SK-N-SH (cell line): ENCODE results near the gene RCAN1. TPM values are rescaled to one million over a fixed set of nuclear protein-coding genes. Genes with fewer than 3 reads are reported as not detected.

Experiments used
- CTCF ChIA-PET: fragments of 300-600, 350-600 bp; formaldehyde crosslinking; extraction: SDS; loops from one replicate; lab custom pipeline; 2021; lab: Yijun Ruan, JAX
- POLR2A ChIA-PET: fragments of 350-600 bp; sonication (Branson Sonifier 250); formaldehyde crosslinking; extraction: SDS; loops from one replicate; lab custom pipeline; 2020; ENCODE audit warnings: antibody characterized with exemption, inconsistent platforms; lab: Yijun Ruan, JAX
- DNase-seq: peaks from one replicate; pipeline ENCODE4 v3.0.0; 2012
- H2AFZ ChIP-seq: fragments of 200-600 bp; sonication (generic); 2 replicates; pipeline ENCODE4 v1.8.1; 2016; ENCODE audit warnings: antibody characterized with exemption, mild to moderate bottlenecking, low read depth
- H3F3A ChIP-seq: fragments of 200-600 bp; sonication (generic); replicated peaks from 2 replicates; pipeline ENCODE3; 2016; ENCODE audit warnings: antibody characterized with exemption, mild to moderate bottlenecking; ENCODE audit not compliant: insufficient read depth
- H3K27ac ChIP-seq, 2 experiments: fragments of 200-500 bp in 1 of 2; fragments of 200-600 bp in 1 of 2; sonication (Bioruptor generic) in 1 of 2; sonication (generic), shearing (Covaris generic) in 1 of 2; 2 replicates each; pipeline versions ENCODE4 v1.5.1 to v1.6.1; 2014 to 2016; ENCODE audit warnings: low read depth in 2 of 2, inconsistent platforms in 1 of 2, low read length in 1 of 2, mild to moderate bottlenecking in 1 of 2, mixed read lengths in 1 of 2
- H3K27me3 ChIP-seq: fragments of 200-600 bp; sonication (generic), shearing (Covaris generic); 2 replicates; pipeline ENCODE4 v1.6.1; 2016; ENCODE audit warnings: mixed run types; ENCODE audit not compliant: insufficient read depth
- H3K36me3 ChIP-seq, 2 experiments: fragments of 200-500 bp in 1 of 2; fragments of 200-600 bp in 1 of 2; sonication (Bioruptor generic) in 1 of 2; sonication (generic) in 1 of 2; replicated peaks in 1 of 2; 2 replicates each; pipeline versions ENCODE3 to v1.5.1; 2014 to 2016; ENCODE audit warnings: low read length in 1 of 2, mild to moderate bottlenecking in 1 of 2; ENCODE audit not compliant: insufficient read depth in 2 of 2, control insufficient read depth in 1 of 2
- H3K4me1 ChIP-seq, 2 experiments: fragments of 200-500 bp in 1 of 2; fragments of 200-600 bp in 1 of 2; sonication (Bioruptor generic) in 1 of 2; sonication (generic), shearing (Covaris generic) in 1 of 2; 2 replicates each; pipeline versions ENCODE4 v1.5.1 to v1.6.1; 2014 to 2016; ENCODE audit warnings: low read depth in 1 of 2, low read length in 1 of 2, mixed run types in 1 of 2; ENCODE audit not compliant: insufficient read depth in 2 of 2, control insufficient read depth in 1 of 2
- H3K4me2 ChIP-seq: fragments of 200-600 bp; sonication (generic), shearing (Covaris generic); 2 replicates; pipeline ENCODE4 v1.6.1; 2017; ENCODE audit warnings: mixed run types
- H3K4me3 ChIP-seq, 2 experiments: fragments of 200-500 bp in 1 of 2; fragments of 200-600 bp in 1 of 2; sonication (Bioruptor generic) in 1 of 2; sonication (generic), shearing (Covaris generic) in 1 of 2; 2 replicates each; pipeline versions ENCODE4 v1.5.1 to v1.8.1; 2014 to 2016; ENCODE audit warnings: low read depth in 2 of 2, inconsistent platforms in 1 of 2, low read length in 1 of 2, mild to moderate bottlenecking in 1 of 2, mixed read lengths in 1 of 2, moderate library complexity in 1 of 2
- H3K79me2 ChIP-seq: fragments of 200-600 bp; sonication (generic); 2 replicates; pipeline ENCODE4 v1.8.1; 2017; ENCODE audit warnings: mild to moderate bottlenecking; ENCODE audit not compliant: insufficient read depth
- H3K9ac ChIP-seq: fragments of 200-600 bp; sonication (generic); 2 replicates; pipeline ENCODE4 v1.6.1; 2017; ENCODE audit warnings: mixed run types
- H3K9me2 ChIP-seq: fragments of 200-600 bp; sonication (generic); 2 replicates; pipeline ENCODE4 v1.6.1; 2017; ENCODE audit warnings: mixed run types
- H3K9me3 ChIP-seq: fragments of 200-600 bp; sonication (generic); 2 replicates; pipeline ENCODE4 v1.6.1; 2017; ENCODE audit warnings: mixed run types, mild to moderate bottlenecking, moderate library complexity
- H4K20me1 ChIP-seq: fragments of 200-600 bp; sonication (generic); 2 replicates; pipeline ENCODE4 v1.6.1; 2017; ENCODE audit warnings: mild to moderate bottlenecking, mixed run types; ENCODE audit not compliant: insufficient read depth
- CHD2 ChIP-seq: fragments of 150-350 bp; IDR thresholded peaks from 2 replicates; pipeline ENCODE4 v1.6.1; 2018; ENCODE audit warnings: low read length; ENCODE audit not compliant: partially characterized antibody
- CTCF ChIP-seq: fragments of 200-600 bp; sonication (generic); IDR thresholded peaks from 2 replicates; pipeline ENCODE4 v1.6.1; 2017; ENCODE audit warnings: antibody characterized with exemption, mild to moderate bottlenecking, moderate library complexity
- ELF1 ChIP-seq: IDR thresholded peaks from 2 replicates; pipeline ENCODE4 v1.4.0; 2012
- EP300 ChIP-seq, 2 experiments: IDR thresholded peaks; 2 replicates each; pipeline versions ENCODE4 v1.4.0 to v1.6.1; 2012; ENCODE audit warnings: borderline replicate concordance in 1 of 2, low read depth in 1 of 2, low read length in 1 of 2
- EZH2phosphoT487 ChIP-seq: fragments of 200-600 bp; sonication (generic); IDR thresholded peaks from 2 replicates; pipeline ENCODE4 v1.6.1; 2017; ENCODE audit warnings: low read depth, mixed run types, mild to moderate bottlenecking, antibody characterized with exemption, moderate library complexity, borderline replicate concordance
- FOXM1 ChIP-seq: IDR thresholded peaks from 2 replicates; pipeline ENCODE4 v1.4.0; 2012; ENCODE audit warnings: low read depth, mild to moderate bottlenecking
- GATA2 ChIP-seq: sonication (generic); formaldehyde crosslinking; IDR thresholded peaks from 2 replicates; pipeline ENCODE4 v1.5.0; 2020; ENCODE audit warnings: mild to moderate bottlenecking, missing genetic modification reagents
- IRF3 ChIP-seq: fragments of 150-350 bp; IDR thresholded peaks from 2 replicates; pipeline ENCODE4 v1.6.1; 2016; ENCODE audit warnings: mild to moderate bottlenecking, low read depth, low read length
- JUND ChIP-seq: IDR thresholded peaks from 2 replicates; pipeline ENCODE4 v1.4.0; 2012
- RAD21 ChIP-seq: IDR thresholded peaks from 2 replicates; pipeline ENCODE4 v1.6.1; 2012; ENCODE audit warnings: mild to moderate bottlenecking, low read length
- SIN3A ChIP-seq: IDR thresholded peaks from 2 replicates; pipeline ENCODE4 v1.6.1; 2012; ENCODE audit warnings: low read depth, mild to moderate bottlenecking, low read length, moderate library complexity, borderline replicate concordance
- TCF12 ChIP-seq: IDR thresholded peaks from 2 replicates; pipeline ENCODE4 v1.4.0; 2012
- USF1 ChIP-seq: IDR thresholded peaks from 2 replicates; pipeline ENCODE4 v1.4.0; 2012; ENCODE audit warnings: low read depth, borderline replicate concordance
- USF2 ChIP-seq: fragments of 150-350 bp; IDR thresholded peaks from 2 replicates; pipeline ENCODE4 v1.6.1; 2017; ENCODE audit warnings: antibody characterized with exemption, low read length, low read depth, borderline replicate concordance
- YY1 ChIP-seq: IDR thresholded peaks from 2 replicates; pipeline ENCODE4 v1.4.0; 2012; ENCODE audit warnings: low read depth, mild to moderate bottlenecking
- ZBTB33 ChIP-seq: IDR thresholded peaks from 2 replicates; pipeline ENCODE4 v1.4.0; 2012; ENCODE audit warnings: low read depth, borderline replicate concordance
- WGBS: methylation state at CpG from one replicate; pipeline ENCODE4 v1.1.6; 2017; ENCODE audit warnings: low lambda C conversion rate; 5-methylcytosine and 5-hydroxymethylcytosine counted together
- polyA plus RNA-seq, 3 experiments: library from polyadenylated mRNA; depleted of rRNA; stranded (reverse); fragments of >200 nt; gene quantifications; 2 replicates each; pipeline ENCODE4 v1.2.3, GENCODE V29; 2012

The RCAN1 gene
- polyA plus RNA-seq, 1 of the 3 experiments (the other 2 are of a cell fraction), result 16.7 TPM

- POLR2A ChIA-PET, result no interaction called here
These were observed 114.7 kb downstream of the RCAN1 start for GRCh38 chr21:34500191-34500590.

More at GRCh38 chr21:34500191-34500590, 114.7 kb downstream of the RCAN1 start:
- Histone ChIP-seq H3K9ac (no peak overlapping the region), H3K9me3 (no peaks in the 10 kb centered on the region; the same call in 1 of the 2 replicates), H3K27me3 (peaks cover 8% of the 10 kb centered on the region; the same call in 1 of the 2 replicates), H3K4me2 (no peak overlapping the region), H3K27ac (no peak overlapping the region), H3K36me3 (no peaks in the 10 kb centered on the region), H3K4me3 (no peak overlapping the region), H3K4me1 (no peaks in the 10 kb centered on the region), H4K20me1 (no peaks in the 10 kb centered on the region), H3F3A (no peaks in the 10 kb centered on the region), H3K79me2 (no peaks in the 10 kb centered on the region), H2AFZ (no peak overlapping the region), H3K9me2 (no peaks in the 10 kb centered on the region)
- DNase-seq, result no peak
- CTCF ChIA-PET, result interaction anchor here (1.5 kb wide), 1 partner anchor 102 kb away, joined by 5 read pairs; no protein-coding TSS in a partner anchor
- TF ChIP-seq RAD21 (no peak), USF1 (no peak), IRF3 (no peak), CTCF (no peak), ELF1 (no peak), ZBTB33 (no peak), FOXM1 (no peak), JUND (no peak), EP300 (IDR thresholded peaks at IDR 0.05; ENCODE audit: borderline replicate concordance in 1 of 2, low read depth in 1 of 2, low read length in 1 of 2) (no peak), EZH2phosphoT487 (no peak), USF2 (no peak), SIN3A (no peak), CHD2 (no peak), TCF12 (no peak), YY1 (no peak), GATA2 (CRISPR knock-in tag) (no peak)
- 0% methylated on average over 1 of the region's 1 CpG for whole genome bisulfite sequencing
